Measurements from ENCODE around the gene CEP128.
"Not testable (repeated sequence)": the region's sequence is repeated elsewhere in the genome, so short reads cannot be mapped to it uniquely, and the experiment has no call there.

The CEP128 gene

DNA sequence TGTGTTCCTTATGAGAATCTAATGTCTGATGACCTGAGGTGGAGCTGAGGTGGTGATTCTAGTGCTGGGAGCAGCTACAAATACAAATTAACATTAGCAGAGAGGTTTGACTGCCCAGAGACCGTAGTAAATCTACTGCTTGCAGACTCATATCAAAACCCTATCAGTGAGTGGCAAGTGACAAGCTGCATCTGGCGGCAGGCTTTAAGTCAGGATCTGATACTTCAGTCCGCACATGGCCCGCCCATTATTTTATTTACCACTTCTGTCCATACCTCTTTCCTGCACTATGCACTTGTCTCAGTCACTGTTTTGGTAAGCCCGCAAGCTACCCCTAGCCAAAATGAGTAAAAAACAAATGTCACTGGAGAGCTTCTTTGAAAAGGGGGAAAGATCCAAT lies 11.4 kb downstream of the CEP128 start:
- in situ Hi-C loops (cut with HindIII; ENCODE audit: low sequenced_read_pairs) = no loop called here
- no peak overlapping the region for H3K4me3 ChIP-seq (ENCODE audit: low read depth, low read length)
- DNase-seq (ENCODE audit: low read depth) = no peak
- TF ChIP-seq, protein P1, sequence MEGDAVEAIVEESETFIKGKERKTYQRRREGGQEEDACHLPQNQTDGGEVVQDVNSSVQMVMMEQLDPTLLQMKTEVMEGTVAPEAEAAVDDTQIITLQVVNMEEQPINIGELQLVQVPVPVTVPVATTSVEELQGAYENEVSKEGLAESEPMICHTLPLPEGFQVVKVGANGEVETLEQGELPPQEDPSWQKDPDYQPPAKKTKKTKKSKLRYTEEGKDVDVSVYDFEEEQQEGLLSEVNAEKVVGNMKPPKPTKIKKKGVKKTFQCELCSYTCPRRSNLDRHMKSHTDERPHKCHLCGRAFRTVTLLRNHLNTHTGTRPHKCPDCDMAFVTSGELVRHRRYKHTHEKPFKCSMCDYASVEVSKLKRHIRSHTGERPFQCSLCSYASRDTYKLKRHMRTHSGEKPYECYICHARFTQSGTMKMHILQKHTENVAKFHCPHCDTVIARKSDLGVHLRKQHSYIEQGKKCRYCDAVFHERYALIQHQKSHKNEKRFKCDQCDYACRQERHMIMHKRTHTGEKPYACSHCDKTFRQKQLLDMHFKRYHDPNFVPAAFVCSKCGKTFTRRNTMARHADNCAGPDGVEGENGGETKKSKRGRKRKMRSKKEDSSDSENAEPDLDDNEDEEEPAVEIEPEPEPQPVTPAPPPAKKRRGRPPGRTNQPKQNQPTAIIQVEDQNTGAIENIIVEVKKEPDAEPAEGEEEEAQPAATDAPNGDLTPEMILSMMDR (IDR thresholded peaks at IDR 0.05; ENCODE audit: low read depth, low read length, missing control alignments) = no peak

DNA sequence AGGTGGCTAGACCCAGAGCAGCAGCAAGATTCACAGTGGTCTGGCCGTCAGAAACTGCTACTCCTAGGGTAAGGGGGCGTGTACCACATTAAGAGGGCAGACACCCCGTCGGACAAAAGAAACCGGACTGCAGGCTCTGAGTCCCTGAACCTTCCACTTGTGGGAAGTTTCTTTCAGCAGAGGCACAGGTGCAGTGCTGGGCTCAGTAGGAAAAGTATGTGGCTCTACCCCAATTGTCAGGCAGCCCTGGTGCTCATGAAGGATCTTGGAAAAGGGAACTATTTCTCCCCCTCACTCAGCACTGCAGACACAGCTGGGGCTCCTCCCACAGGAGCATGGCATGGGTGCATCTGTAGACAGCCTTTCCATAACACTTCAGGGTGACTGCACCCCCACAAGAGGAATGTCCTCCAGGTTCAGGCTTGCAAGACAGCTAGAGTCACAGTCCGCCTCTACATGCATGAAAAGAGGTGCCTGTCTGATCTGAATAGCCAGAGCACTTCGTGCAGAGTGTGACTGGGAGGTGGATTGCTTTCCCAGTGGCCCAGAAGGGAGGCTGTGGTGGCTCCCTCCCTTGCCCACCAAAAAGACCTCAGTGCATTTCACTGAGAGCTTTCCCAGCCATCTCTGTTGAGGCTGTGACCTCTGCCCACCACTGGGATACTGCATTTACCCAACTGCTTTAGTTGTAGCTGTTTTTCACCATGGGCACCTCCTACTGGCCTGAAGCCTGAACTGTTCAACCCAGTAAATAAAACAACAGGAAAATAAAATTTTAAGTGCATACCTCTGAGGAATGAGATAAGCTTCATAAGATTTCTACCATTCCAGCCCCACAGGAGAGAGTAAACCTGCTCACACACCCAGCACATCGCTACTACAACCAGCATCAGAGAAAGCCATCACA lies 14.2 kb downstream of the CEP128 start:
- DNase-seq (ENCODE audit: low read depth) = no peak
- no peak overlapping the region for H3K4me3 ChIP-seq (ENCODE audit: low read depth, low read length)
- in situ Hi-C loops (cut with HindIII; ENCODE audit: low sequenced_read_pairs) = no loop called here
- TF ChIP-seq, protein P1 (IDR thresholded peaks at IDR 0.05; ENCODE audit: low read depth, low read length, missing control alignments) = no peak

DNA sequence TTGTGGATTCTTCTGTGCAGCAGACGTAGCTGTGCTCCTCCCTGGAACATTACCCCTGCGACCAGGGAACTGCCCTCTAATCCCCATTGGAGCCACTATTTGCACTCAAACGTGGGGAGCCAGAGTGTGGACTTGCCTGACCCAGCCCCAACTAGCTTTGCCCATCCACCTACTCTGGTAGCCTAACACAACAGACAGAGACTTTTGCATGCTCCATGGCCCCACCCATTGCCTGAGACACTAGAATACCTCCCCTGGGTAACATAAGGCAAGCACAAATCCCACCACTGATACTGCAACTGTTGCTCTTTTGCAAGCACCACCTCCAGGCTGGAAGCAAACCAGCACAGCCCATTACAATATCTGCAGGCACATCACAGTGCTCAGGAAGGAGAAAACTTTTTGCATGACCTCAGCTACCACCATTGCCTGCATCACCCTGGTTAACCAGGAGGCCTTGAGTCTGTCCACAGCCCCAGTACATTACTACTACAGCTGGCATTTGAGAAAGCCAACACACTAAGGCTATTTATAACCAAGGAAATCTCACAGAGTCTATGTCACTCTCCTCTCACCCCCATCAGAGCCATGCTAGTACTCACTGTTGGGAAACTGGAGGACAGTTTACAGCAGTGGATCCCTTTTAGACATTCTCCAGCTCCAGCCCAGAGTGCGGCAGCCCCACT lies 15.0 kb downstream of the CEP128 start:
- TF ChIP-seq, protein P1 (IDR thresholded peaks at IDR 0.05; ENCODE audit: low read depth, low read length, missing control alignments) = no peak
- in situ Hi-C loops (cut with HindIII; ENCODE audit: low sequenced_read_pairs) = no loop called here
- DNase-seq (ENCODE audit: low read depth) = no peak
- no peak overlapping the region for H3K4me3 ChIP-seq (ENCODE audit: low read depth, low read length)

DNA sequence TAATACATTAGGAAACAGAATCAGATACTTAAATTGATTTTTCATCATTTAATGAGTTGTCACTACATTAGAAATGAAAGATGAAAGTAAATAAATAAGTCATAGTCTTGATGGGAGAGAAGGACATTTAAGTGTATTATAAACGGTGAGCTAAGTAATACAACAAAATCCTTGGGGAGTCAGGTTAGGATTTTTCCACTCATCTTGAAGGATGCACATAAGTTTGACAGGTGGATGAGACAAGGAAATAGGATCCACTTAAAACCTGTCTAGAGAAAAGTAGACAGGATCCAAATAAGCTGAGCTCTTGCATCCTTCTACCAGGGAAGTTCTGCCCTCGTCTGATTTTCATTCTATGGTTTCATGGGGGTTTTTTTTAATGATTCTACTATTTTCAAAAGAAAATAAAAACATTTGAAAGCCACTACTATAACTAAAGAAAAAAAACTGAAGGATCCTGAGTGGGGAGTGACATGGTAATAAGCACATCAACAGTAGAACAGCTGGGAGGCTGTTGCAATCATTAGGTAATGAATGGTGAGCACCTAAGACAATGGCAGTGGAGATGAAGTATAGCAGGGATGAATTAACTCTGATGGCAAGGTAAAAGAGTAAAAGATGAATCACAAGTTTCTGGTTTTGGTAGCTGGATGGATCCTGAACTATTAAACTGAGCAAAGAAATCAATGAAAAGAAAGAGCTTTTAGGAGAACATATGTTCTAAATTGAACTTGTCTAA lies 17.0 kb downstream of the CEP128 start:
- no peak for DNase-seq (ENCODE audit: low read depth)
- H3K4me3 ChIP-seq (ENCODE audit: low read depth, low read length) = no peak overlapping the region
- TF ChIP-seq, protein P1 (IDR thresholded peaks at IDR 0.05; ENCODE audit: low read depth, low read length, missing control alignments) = no peak
- in situ Hi-C loops (cut with HindIII; ENCODE audit: low sequenced_read_pairs) = no loop called here

DNA sequence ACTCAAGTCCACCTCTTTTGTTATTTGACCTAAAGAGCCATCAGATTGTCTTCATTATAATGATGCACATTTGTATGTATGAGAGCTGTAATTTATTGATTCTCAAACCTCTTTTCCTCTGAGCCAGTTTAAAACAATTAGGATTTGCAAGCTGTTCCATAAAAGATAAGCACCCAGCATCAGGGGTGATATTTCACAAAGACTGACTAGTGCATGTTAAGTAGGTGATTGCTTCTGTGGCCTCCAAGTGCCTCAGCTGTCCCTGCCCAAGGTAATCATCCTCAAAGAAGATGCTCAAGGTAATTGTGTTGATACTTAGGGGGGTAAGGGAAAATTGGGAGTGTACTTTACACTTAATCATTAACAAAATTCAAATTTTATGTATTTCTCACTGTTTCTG lies 18.2 kb downstream of the CEP128 start:
- H3K4me3 ChIP-seq (ENCODE audit: low read depth, low read length) = no peak overlapping the region
- in situ Hi-C loops (cut with HindIII; ENCODE audit: low sequenced_read_pairs) = no loop called here
- no peak for DNase-seq (ENCODE audit: low read depth)
- TF ChIP-seq, protein P1 (IDR thresholded peaks at IDR 0.05; ENCODE audit: low read depth, low read length, missing control alignments) = no peak

DNA sequence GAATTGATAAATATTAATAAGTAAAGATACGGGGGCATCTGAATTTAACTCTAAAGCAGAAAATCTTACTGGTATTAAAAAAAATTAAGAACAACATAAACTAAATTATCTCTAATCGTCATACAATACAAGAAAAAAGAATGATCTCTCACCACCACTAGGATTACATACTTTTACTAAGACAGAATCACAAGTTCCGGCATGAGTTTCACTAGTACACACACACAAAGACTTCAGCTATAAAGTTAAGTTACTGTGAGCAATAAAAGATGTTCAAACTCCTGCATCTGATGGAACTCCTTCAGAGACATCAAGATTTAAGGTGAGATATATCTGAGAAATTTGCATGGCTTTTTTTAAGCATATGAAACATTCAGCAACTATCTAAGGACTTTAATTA lies 21.9 kb downstream of the CEP128 start:
- H3K4me3 ChIP-seq (ENCODE audit: low read depth, low read length) = no peak overlapping the region
- in situ Hi-C loops (cut with HindIII; ENCODE audit: low sequenced_read_pairs) = no loop called here
- DNase-seq (ENCODE audit: low read depth) = no peak
- TF ChIP-seq, protein P1 (IDR thresholded peaks at IDR 0.05; ENCODE audit: low read depth, low read length, missing control alignments) = no peak

DNA sequence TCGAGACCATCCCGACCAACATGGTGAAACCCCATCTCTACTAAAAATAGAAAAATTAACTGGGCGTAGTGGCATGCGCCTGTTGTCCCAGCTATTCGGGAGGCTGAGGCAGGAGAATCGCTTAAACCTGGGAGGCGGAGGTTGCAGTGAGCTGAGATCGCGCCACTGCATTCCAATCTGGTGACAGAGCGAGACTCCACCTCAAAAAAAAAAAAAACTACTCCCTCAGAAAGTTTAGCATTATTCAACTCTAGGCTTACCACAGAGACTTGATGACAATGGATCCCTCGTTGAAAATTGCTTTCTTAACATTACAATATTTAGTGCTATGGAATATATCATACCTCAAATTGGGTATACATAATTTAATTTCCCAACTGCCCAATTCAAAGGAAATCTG lies 29.5 kb downstream of the CEP128 start:
- DNase-seq (ENCODE audit: low read depth); H3K4me3 ChIP-seq (ENCODE audit: low read depth, low read length); in situ Hi-C loops (cut with HindIII; ENCODE audit: low sequenced_read_pairs): not testable (repeated sequence)

Measured in astrocyte of the cerebellum (primary cell).